ENCODE measurements around the gene NPW.
"Not testable (repeated sequence)": the region's sequence is repeated elsewhere in the genome, so short reads cannot be mapped to it uniquely, and the experiment has no call there.

The NPW gene

DNA sequence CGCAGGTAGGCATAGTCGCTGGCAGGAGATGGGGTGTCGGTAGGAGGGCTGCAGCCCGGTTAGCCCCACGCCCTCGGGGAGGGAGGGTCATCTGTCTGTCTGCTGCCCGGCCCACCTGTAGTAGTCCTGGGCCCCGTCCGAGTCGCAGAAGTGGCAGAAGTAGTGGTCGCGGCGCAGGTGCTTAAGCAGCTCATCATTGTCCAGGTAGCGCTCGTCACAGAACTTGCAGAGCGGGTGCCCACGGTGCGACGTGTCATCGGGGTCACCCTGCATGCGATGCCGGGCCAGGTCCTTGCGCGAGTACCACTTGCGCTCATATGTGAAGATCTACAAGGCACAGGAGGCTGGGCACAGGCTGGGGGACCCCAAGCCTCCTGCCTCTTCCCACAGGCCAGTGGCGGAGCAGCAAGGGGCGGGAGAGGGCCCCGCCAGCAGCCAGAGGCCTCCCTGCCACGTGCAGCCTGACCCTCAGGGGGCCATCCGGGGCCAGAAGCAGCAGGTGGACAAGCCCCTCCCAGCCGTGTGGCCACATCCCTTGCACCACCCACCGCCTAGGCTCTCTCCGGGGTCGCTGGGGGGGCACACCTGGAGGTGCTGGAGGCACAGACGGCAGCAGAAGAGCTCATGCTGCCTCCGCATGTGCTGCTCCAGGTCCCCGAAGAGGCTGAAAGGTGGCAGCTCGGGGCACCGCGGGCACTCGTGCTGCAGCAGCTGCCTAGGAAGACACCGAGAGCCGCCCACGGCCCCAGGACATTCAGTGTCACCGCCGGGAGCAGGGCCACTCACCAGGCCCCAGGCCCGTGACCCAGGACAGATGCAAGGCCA is 17.0 kb upstream of the NPW start:
- no peak for DNase-seq

- DNase-seq, result no peak
Measured at GRCh38 chr16:2003231-2003826, 16.3 kb upstream of the NPW start.

GRCh38 chr16:2003827-2004641 is 15.6 kb upstream of the NPW start:
- DNase-seq, result peak; percentile 98

GRCh38 chr16:2004795-2005517 is 14.6 kb upstream of the NPW start:
- no peak for DNase-seq

DNA sequence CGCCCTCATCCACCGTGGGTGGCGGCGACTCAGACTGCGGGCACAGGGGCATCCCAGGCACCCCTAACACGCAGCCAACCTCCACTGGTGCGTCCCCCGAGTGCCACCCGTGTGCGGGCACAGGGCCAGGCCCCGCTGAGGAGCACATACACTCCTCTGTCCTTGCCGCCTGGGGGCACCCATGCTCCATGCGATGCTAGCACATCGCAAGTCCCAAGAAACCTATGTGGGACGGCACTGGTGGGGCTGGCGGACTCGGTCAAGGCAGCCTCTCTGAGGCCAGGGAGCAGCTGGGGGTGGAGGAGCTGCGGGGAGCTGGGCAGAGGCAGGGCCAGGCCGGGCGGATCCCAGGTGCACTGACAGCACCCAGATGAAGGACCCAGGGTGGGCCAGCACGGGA is 13.9 kb upstream of the NPW start:
- peak; percentile 87 for DNase-seq

- no peak for DNase-seq
Measured at GRCh38 chr16:2006317-2006716, 13.3 kb upstream of the NPW start.

- no peak for DNase-seq
Measured at GRCh38 chr16:2007081-2007836, 12.3 kb upstream of the NPW start.

DNA sequence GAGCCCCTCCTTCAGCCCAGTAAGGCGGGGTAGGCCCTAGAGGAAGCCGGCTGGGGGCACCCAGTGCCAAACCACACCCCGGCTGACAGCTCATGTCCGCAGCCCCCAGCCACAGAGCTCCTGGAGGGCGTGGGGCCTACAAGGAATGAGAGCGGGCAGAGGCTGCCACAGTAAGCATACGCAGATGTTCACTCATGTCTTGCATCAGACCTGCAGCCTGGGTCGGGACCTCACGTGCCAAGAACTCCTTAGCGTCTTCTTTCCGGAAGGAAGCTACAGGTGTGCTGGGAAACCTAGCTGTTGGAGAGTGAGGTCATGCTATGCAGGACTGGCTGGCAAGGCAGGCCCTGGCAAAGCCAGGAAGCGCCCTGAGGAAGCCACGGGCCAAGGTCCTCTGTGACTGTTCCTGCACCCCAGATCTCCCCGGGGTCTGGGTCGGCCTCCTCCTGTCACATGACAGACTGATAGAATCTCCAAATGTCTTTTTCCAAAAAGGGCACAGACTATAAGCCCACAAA is 11.5 kb upstream of the NPW start:
- DNase-seq, result peak; percentile 85

GRCh38 chr16:2008631-2009163 is 10.9 kb upstream of the NPW start:
- DNase-seq, result peak; percentile 56

DNA sequence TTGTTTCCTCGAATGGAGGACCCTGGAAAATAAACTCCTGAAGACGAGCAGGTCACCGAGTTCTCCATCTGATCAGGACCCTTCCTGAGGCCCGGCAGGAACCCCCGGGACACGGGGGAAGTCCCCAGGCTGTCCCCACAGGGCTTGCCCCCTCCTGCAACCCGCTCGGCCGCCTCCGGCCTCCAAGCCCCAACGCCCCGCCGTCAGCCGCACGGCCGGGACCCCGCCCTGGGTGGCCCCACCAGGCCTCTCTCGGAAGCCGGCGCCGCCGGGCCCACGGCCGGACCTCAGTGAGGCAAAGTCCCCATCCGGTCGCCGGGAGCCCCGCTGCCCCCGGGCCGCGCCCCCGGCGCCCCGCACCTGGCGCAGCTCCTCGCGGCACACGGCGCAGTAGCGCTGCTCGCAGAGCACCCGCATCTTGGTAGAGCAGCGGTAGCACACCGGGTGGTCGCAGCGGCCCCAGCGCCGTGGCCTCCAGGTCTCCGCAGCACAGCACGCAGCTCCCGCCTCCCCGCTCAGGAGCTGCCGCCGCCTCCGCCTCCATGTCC is 10.3 kb upstream of the NPW start:
- no peak for DNase-seq

- DNase-seq, result peak; percentile 90
Measured at GRCh38 chr16:2009791-2010510, 9.6 kb upstream of the NPW start, which contains the start of gene ZNF598. Gene ZNF598 (minus strand): TSS chr16:2009821.

- not testable (repeated sequence) for DNase-seq
Measured at GRCh38 chr16:2011726-2012125, 7.9 kb upstream of the NPW start.

DNA sequence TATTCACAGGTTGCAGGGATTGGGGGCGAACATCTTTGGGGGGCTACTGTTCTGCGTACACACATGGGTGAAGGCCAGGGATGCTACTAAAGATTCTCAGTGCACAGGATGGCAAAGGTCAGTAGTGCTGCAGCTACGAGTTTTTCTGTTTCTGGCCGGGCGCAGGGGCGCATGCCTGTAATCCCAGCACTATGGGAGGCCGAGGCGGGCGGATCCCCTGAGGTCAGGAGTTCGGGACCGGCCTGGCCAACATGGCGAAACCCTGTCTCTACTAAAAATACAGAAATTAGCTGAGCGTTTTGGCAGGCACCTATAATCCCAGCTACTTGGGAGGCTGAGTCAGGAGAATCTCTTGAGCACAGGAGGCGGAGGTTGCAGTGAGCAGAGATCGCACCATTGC is 6.1 kb upstream of the NPW start:
- DNase-seq, result no peak

DNA sequence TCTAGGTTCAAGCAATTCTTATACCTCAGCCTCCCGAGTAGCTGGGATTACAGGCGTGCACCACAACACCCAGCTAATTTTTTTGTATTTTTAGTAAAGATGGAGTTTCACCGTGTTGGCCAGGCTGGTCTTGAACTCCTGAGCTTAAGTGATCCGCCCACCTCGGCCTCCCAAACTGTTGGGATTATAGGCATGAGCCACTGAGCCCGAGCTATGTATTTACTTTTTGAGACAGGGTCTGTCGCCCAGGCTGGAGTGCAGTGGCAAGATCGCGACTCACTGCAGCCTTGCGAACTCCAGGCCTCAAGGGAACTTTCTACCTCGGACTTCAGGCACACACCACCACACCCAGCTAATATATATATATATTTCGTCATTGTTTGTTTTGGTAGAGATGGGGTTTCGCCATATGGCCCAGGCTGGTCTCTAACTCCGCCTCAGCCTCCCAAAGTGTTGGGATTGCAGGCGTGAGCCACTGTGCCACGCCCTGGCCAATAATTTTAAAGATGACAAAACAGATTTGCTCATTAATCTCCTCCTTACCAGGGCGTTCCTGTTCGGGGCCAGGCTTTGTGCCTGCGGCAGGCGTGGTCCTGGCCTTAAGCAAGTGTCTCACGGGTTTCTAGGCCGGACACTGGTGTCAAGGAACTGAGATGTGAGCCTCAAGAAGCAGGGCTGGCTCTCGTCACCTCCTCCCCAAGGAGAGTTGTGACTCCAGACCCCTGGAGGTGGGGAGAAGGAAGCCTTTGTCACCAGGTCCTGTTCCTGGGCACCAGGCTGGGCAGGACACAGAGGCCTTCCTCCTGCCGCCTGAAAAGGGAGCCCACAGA is 4.3 kb upstream of the NPW start:
- DNase-seq, result no peak

GRCh38 chr16:2015947-2016208 is 3.7 kb upstream of the NPW start:
- no peak for DNase-seq

DNA sequence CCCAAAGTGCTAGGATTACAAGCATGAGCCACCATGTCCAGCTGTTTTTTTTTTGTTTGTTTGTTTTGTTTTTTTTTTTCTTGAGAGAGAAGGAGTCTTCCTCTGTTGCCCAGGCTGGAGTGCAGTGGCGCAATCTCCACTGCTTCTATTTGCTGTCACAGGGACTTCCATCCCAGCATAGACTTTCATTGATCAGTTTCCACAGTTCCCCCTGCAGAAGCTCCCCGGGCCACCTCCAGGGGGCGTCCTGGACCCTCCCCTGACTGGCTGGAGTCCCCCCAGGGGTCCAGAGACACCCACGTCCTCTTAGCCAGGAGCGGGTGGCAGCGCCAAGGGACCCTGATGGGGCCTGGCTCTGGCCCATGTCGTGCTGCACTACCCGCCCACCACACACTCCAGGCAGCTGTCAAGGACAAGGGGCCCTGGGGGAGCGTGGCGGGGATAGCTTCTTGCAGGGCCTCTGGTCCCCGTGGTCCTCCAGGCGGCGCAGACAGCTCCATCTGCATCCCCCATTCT is 3.1 kb upstream of the NPW start:
- DNase-seq, result no peak

DNA sequence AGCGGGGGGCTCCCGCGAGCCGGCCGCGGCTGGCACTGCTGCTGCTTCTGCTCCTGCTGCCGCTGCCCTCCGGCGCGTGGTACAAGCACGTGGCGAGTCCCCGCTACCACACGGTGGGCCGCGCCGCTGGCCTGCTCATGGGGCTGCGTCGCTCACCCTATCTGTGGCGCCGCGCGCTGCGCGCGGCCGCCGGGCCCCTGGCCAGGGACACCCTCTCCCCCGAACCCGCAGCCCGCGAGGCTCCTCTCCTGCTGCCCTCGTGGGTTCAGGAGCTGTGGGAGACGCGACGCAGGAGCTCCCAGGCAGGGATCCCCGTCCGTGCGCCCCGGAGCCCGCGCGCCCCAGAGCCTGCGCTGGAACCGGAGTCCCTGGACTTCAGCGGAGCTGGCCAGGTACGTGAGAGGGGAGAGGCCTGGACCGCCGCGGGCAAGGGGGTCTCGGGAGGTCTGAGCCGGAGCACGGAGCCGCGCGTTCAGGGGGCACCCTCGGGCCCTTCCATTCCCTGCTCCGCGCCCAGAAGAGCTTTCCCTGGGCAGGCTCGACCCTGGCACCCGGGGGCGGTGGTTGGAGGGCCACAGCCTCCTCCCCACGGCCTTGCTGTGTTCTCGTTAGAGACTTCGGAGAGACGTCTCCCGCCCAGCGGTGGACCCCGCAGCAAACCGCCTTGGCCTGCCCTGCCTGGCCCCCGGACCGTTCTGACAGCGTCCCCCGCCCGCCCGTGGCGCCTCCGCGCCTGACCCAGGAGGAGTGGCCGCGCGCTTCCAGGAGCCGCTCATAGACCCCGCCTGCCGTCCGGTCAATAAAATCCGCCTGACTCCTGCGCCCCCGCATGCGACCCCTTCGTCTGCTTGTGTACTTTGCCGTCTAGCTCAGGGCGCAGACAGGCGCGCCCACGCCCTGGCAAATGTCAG is 591 bp downstream of the NPW start:
- DNase-seq, result no peak

GRCh38 chr16:2022723-2023091 is 3.1 kb downstream of the NPW start:
- DNase-seq, result peak; percentile 63
